B cell (primary cell): ENCODE data around the gene BUD13. TPM values are rescaled to one million over a fixed set of nuclear protein-coding genes. Genes with fewer than 3 reads are reported as not detected.

Source experiments
- ATAC-seq: fragments of 200-7000 bp; cut with Tn5 transposase; one replicate; pipeline ENCODE4 v1.10.0; 2021; ENCODE audit warnings: low read depth, mild to moderate bottlenecking, moderate number of reproducible peaks, moderate library complexity
- CTCF ChIA-PET: fragments of 350-600 bp; sonication (Branson Sonifier 250); formaldehyde crosslinking; loops from one replicate; lab custom pipeline; 2021; ENCODE audit warnings: antibody characterized with exemption, inconsistent platforms; lab: Charles Lee
- POLR2A ChIA-PET: fragments of 350-600 bp; sonication (Branson Sonifier 250); formaldehyde crosslinking; loops from one replicate; lab custom pipeline; 2021; ENCODE audit warnings: antibody characterized with exemption; lab: Charles Lee
- DNase-seq: peaks from one replicate; pipeline ENCODE4 v3.0.0; 2013
- H2AFZ ChIP-seq: 2 replicates; pipeline ENCODE4 v1.6.1; 2012; ENCODE audit warnings: mild to moderate bottlenecking, low read depth, low read length; ENCODE audit not compliant: insufficient read depth, poor library complexity, severe bottlenecking
- H3K27ac ChIP-seq, 2 donors: 1 replicate in 1 of 2; 2 replicates in 1 of 2; pipeline ENCODE4 v1.5.1; 2012 to 2013; ENCODE audit warnings: low read length in 2 of 2, mild to moderate bottlenecking in 2 of 2, moderate library complexity in 1 of 2
- H3K27me3 ChIP-seq, 4 experiments: fragments of 200-600 bp in 1 of 4; sonication (generic) in 1 of 4; replicated peaks in 1 of 4; 1 replicate in 2 of 4; 2 replicates in 2 of 4; pipeline versions ENCODE4 v1.6.1 to v1.7.0; 2013 to 2016; ENCODE audit warnings: low read length in 3 of 4, mild to moderate bottlenecking in 2 of 4, mixed read lengths in 1 of 4, moderate library complexity in 1 of 4; ENCODE audit not compliant: insufficient read depth in 4 of 4, control insufficient read depth in 3 of 4; ENCODE audit errors: control extremely low read depth in 1 of 4
- H3K36me3 ChIP-seq, 2 experiments: replicated peaks in 1 of 2; 1 replicate in 1 of 2; 2 replicates in 1 of 2; pipeline versions ENCODE4 v1.6.1 to v1.7.1; 2013; ENCODE audit warnings: low read length in 1 of 2; ENCODE audit not compliant: insufficient read depth in 2 of 2, control insufficient read depth in 1 of 2; ENCODE audit errors: control extremely low read depth in 1 of 2, extremely low read depth in 1 of 2
- H3K4me1 ChIP-seq, 2 donors: fragments of 200-600 bp in 1 of 2; sonication (generic) in 1 of 2; 1 replicate in 1 of 2; 2 replicates in 1 of 2; pipeline versions ENCODE4 v1.5.1 to v1.6.1; 2013 to 2017; ENCODE audit warnings: low read length in 2 of 2; ENCODE audit not compliant: control insufficient read depth in 2 of 2, insufficient read depth in 2 of 2
- H3K4me2 ChIP-seq: replicated peaks from 2 replicates; pipeline ENCODE3; 2012; ENCODE audit warnings: mild to moderate bottlenecking, low read depth, low read length; ENCODE audit not compliant: poor library complexity, severe bottlenecking
- H3K4me3 ChIP-seq, 5 experiments: fragments of 200-600 bp in 1 of 5; sonication (generic) in 1 of 5; 1 replicate in 3 of 5; 2 replicates in 2 of 5; pipeline versions ENCODE4 v1.5.1 to v1.7.0; 2011 to 2016; ENCODE audit warnings: low read length in 4 of 5, mild to moderate bottlenecking in 4 of 5, low read depth in 2 of 5, control low read depth in 1 of 5, moderate library complexity in 1 of 5; ENCODE audit not compliant: insufficient read depth in 1 of 5; ENCODE audit errors: control extremely low read depth in 1 of 5, extremely low read depth in 1 of 5
- H3K79me2 ChIP-seq: fragments of 200-600 bp; sonication (generic); one replicate; pipeline ENCODE4 v1.6.0; 2016; ENCODE audit warnings: low read length; ENCODE audit not compliant: control insufficient read depth, insufficient read depth
- H3K9ac ChIP-seq: fragments of 200-600 bp; sonication (generic); 2 replicates; pipeline ENCODE4 v1.6.1; 2017; ENCODE audit warnings: mild to moderate bottlenecking, low read length, moderate library complexity
- H3K9me3 ChIP-seq, 3 donors: one replicate each; pipeline versions ENCODE4 v1.6.1 to v1.7.1; 2013; ENCODE audit warnings: low read length in 2 of 3; ENCODE audit not compliant: control insufficient read depth in 2 of 3, insufficient read depth in 1 of 3; ENCODE audit errors: control extremely low read depth in 1 of 3
- H4K20me1 ChIP-seq: 2 replicates; pipeline ENCODE4 v1.6.0; 2012; ENCODE audit warnings: mild to moderate bottlenecking, low read length; ENCODE audit not compliant: insufficient read depth, control insufficient read depth, poor library complexity, severe bottlenecking
- H3K27ac Mint-ChIP-seq: one replicate; pipeline ENCODE4 v1.8.0; 2021; ENCODE audit warnings: mixed read lengths
- H3K27me3 Mint-ChIP-seq: one replicate; pipeline ENCODE4 v1.8.0; 2021; ENCODE audit warnings: mixed read lengths
- H3K4me1 Mint-ChIP-seq: one replicate; pipeline ENCODE4 v1.8.0; 2021; ENCODE audit warnings: mixed read lengths
- H3K4me3 Mint-ChIP-seq: one replicate; pipeline ENCODE4 v1.8.0; 2021; ENCODE audit warnings: mixed read lengths
- H3K9me3 Mint-ChIP-seq: one replicate; pipeline ENCODE4 v1.8.0; 2022; ENCODE audit warnings: mixed read lengths; ENCODE audit not compliant: insufficient read depth
- CTCF ChIP-seq: fragments of 200-600 bp; IDR thresholded peaks from one replicate; pipeline ENCODE4 v1.8.0; 2022; ENCODE audit warnings: antibody characterized with exemption, mild to moderate bottlenecking
- EZH2 ChIP-seq: IDR thresholded peaks from 2 replicates; pipeline ENCODE4 v1.6.1; 2012; ENCODE audit warnings: borderline replicate concordance, low read depth, mild to moderate bottlenecking, moderate library complexity, low read length; ENCODE audit not compliant: insufficient read depth, poor library complexity, severe bottlenecking
- WGBS: methylation state at CpG from one replicate; pipeline ENCODE4 v1.1.5; 2013; ENCODE audit warnings: missing lambda C conversion rate; ENCODE audit not compliant: insufficient coverage; 5-methylcytosine and 5-hydroxymethylcytosine counted together
- intact Hi-C: fragments of 100-400 bp; cut with micrococcal nuclease; formaldehyde crosslinking; loops from one replicate; pipeline ENCODE4 v1.10.0; 2022
- polyA plus RNA-seq: library from polyadenylated mRNA; depleted of rRNA; stranded (reverse); fragments of >200 nt; gene quantifications from 2 replicates; pipeline ENCODE4 v1.2.3, GENCODE V29; 2012
- total RNA-seq, 2 donors: library from RNA; stranded (reverse); fragments of 120-200 nt in 1 of 2; gene quantifications; 1 replicate in 1 of 2; 2 replicates in 1 of 2; pipeline versions ENCODE4 v1.2.3 to v1.2.4, GENCODE V29; 2013 to 2022

The BUD13 gene
- total and polyA plus RNA-seq, 2 donors (not counting 1 experiment from before 2014, with no cell fraction given) = 14.1 to 24.2 TPM

- no peaks in the 10 kb centered on the region for H3K9me3 Mint-ChIP-seq
- no peaks in the 10 kb centered on the region for H3K4me1 Mint-ChIP-seq
- no peaks in the 10 kb centered on the region for H4K20me1 ChIP-seq
- H3K79me2 ChIP-seq = no peaks in the 10 kb centered on the region
- intact Hi-C loops = no loop called here
- 64% methylated on average over 8 of the region's 17 CpGs for WGBS
- no peaks in the 10 kb centered on the region for H3K36me3 ChIP-seq
- no peak overlapping the region for H3K27ac ChIP-seq
- no peak overlapping the region for H3K4me3 ChIP-seq
- no peak overlapping the region for H2AFZ ChIP-seq
- no peak overlapping the region for H3K9ac ChIP-seq
- H3K9me3 ChIP-seq = no peaks in the 10 kb centered on the region
- no peaks in the 10 kb centered on the region for H3K4me1 ChIP-seq
- H3K27me3 Mint-ChIP-seq = peaks cover 36% of the 10 kb centered on the region
- ChIA-PET CTCF (no interaction called here), POLR2A (no interaction called here)
- DNase-seq (no peak), ATAC-seq (no peak)
- no peak overlapping the region for H3K4me3 Mint-ChIP-seq
- no peak for TF ChIP-seq EZH2
- TF ChIP-seq CTCF = no peak
- no peak overlapping the region for H3K4me2 ChIP-seq
- H3K27ac Mint-ChIP-seq = no peak overlapping the region
- peaks cover 0 to 19% (median 0%) of the 10 kb centered on the region in 4 experiments for H3K27me3 ChIP-seq
These were observed 62.6 kb downstream of the BUD13 start for GRCh38 chr11:116710001-116710674.

- POLR2A ChIA-PET = no interaction called here
- Histone ChIP-seq H3K9me3 (no peaks in the 10 kb centered on the region), H3K4me3 (no peak overlapping the region), H3K4me2 (no peak overlapping the region), H3K27ac (no peak overlapping the region), H3K9ac (no peak overlapping the region), H3K4me1 (no peaks in the 10 kb centered on the region), H3K79me2 (no peaks in the 10 kb centered on the region), H3K36me3 (no peaks in the 10 kb centered on the region), H4K20me1 (no peaks in the 10 kb centered on the region), H2AFZ (no peak overlapping the region), H3K27me3 (peaks cover 0 to 15% (median 0%) of the 10 kb centered on the region in 4 experiments)
- Mint-ChIP-seq H3K27ac (no peak overlapping the region), H3K4me3 (no peak overlapping the region), H3K27me3 (peaks cover 43% of the 10 kb centered on the region), H3K4me1 (no peaks in the 10 kb centered on the region), H3K9me3 (no peaks in the 10 kb centered on the region)
- CTCF ChIA-PET = no interaction called here
- intact Hi-C loops = no loop called here
- ATAC-seq (no peak), DNase-seq (no peak)
- WGBS = 73% methylated on average over 7 of the region's 9 CpGs
- no peak for TF ChIP-seq CTCF
- TF ChIP-seq EZH2 = no peak
These were observed 65.0 kb downstream of the BUD13 start for GRCh38 chr11:116707746-116708145.
